Measurements from ENCODE around the gene TMEM203.
A peak's percentile ranks its signal among the peaks of the same experiment; 100 is the strongest.

The TMEM203 gene

DNA sequence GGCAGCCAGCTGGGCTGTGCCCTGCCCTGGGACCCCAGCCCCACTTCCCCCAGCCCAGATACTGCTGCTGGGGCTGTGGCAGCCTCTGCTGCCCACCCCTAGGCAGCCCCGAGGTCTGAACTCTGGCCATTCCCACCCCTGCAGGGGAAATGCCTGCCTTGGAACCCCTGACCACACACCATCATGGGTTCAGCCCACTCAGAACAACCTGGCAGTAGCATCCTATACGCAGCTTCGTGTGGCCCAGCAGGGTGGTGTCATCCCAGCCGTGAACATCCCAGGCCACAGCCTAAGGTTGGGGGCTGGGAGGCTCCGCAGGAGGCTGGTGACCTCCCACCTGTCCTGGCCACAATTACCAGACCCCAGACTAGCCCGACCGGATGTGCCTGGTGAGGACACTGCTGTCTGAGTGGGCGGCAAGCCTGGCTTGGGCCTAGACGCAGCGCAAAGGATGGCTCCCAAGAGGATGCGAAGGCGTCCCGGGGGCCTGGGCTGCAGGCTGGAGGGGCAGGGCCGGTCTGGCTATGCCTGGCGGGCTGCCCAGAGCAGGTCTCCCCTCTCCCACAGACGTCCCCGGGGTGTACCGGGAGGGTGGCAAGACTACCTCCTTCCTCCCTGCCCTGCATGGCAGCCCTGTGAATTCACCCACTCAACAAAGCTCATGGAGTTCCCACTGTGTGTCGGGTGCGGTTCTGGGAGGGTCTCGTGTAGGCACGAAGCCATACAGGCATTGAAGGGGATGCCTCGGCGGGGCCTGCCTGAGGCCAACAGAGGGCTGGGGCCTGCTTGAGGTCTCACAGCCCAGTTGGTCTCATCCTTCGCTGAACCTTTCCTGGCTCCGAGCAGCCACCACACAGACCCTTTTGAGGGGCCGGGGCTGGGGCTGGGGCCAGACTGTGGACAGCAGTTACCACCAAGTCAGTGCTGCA lies 23.8 kb upstream of the TMEM203 start:
- FAIRE-seq, result no peak

DNA sequence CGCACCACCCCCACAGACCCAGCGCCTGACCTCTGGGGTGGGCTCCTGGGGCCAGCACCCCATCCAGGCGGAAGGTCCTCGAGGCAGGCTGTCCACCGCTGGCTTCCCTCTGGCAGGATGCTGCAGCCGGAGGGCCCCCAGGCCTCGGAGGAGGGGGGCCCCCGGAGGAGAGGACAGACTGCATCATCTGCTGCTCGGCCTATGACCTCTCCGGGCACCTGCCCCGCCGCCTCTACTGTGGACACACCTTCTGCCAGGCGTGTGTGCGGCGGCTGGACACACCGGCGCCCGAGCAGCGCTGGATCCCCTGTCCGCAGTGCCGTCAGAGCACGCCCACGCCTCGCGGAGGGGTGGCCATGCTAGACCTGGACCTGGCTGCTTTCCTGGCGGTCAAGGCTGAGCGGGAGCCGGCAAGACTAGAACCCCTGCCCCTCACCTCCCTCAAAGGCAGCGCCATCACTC lies 23.1 kb upstream of the TMEM203 start:
- FAIRE-seq, result no peak

DNA sequence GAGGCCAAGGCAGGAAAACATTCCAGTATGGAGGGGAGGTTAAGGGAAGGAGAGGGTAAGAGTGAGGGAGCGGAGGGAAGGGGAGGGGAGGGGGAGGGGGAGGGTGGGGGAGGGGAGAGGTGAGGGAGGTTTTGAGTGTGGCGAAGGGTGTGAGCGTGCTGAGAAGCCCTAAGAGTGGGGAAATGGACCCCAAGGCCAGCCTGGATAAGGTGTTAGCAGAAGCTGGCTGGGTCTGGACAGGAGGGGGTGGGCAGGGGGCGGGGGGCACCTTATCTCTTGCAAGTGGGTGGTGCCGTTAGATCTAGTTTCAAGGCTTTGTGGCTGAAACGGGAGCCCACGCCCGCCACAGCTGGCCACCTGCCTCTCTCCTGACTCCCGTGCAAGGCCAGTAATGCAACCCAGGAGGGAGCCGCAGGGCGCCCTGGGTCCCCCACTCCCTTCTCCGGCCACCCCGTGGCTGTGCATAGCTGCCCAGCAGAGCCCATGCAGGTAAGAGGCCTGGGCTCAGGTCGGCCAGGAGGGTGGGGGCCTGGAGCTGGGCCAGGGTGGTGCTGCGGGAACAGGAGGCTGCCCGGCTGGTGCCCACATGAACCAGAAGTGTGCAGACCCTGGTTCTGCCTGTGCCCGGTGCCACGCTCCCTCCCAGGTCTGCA lies 22.5 kb upstream of the TMEM203 start:
- no peak for FAIRE-seq

DNA sequence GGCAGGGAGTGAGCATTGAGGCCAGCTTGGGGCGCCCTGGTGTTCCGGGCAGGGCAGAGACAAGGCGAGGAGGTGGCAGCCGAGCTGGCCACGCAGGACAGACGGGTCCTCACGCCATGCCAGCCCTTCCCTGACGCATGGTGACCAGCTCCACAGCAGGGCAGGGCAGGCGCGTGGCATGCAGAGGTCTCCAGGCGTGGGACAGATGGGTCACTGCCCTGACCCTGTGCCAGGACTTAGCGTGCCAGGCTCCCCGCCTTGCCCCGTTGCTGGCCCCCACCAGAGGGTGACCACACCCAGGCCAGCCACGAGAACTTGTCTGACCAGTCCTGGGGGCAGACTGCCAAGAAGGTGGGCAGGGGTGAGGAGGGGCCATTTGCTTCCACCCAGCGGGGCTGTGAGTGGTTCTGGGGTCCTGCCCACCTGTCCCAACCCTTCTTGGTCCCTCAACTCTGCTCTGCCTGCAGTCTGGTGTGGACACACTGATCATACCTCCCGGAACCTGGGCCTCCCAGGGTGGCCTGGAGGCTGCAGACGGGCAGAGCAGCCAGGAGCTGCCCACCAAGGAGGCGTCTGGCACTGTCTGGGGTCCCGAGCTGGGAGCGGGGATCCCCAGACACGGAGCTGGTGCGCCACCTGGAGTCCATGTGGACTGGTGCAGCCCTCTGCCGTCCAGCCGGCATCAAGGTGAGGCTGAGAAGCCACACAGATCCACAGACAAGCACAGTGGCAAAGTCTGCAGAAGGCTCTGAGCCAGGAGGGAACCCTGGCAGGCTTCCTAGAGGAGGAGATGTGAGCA lies 21.8 kb upstream of the TMEM203 start, which contains the start of gene RNF224:
RNF224 (plus strand) TSS at position 449 of the 799 bp plus-strand sequence. CDS start 834 bp downstream, outside the sequence.
- FAIRE-seq, result no peak

DNA sequence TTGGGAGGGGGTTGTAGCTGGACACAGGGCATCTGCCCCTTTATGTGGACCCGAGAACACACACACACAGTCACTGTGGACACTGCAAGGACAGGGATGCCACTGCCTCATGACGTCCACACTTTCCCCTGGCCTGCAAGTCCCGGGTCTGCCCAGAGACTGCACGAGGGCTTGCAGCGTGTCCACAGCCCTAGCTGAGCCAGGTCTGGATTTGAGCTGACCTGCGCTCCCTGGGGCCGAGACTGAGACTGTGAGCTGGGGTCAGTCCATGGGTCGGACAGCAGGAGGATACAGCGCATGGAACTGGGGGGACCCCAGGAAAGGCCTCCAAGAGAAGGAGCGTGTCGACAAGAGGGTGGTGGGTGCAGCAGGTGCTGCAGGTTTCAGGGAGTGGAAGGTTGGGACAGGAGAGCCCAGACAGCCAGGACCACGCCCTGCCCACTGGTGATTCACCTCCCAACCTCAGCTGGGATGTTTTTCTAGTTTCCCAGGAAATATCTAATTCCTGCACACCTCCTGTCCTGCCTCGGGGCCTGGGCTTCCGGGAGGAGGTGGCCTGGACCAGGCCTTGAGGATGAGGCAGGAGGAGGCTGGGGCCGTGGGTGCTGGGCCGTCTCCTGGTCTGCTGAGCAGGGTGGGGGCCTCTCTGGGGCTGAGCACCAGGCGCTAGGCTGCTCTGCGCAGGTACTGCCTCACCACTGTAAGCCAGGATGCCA lies 21.0 kb upstream of the TMEM203 start:
- FAIRE-seq, result no peak

DNA sequence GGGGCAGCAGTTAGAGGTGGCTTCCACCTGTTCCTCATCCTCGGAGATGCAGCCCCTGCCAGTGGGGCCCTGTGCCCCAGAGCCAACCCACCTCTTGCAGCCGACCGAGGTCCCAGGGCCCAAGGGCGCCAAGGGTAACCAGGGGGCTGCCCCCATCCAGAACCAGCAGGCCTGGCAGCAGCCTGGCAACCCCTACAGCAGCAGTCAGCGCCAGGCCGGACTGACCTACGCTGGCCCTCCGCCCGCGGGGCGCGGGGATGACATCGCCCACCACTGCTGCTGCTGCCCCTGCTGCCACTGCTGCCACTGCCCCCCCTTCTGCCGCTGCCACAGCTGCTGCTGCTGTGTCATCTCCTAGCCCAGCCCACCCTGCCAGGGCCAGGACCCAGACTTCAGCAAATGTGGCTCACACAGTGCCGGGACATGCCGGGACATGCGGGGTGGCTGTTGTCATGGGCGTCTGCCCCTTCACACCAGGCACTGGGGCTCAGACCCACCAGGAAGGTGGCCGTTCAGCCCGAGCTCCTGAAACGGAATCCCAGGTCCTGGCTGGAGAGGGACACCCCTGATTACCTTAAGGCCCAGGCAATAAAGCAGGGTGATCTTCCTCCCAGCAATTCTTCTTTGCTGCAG lies 20.4 kb upstream of the TMEM203 start:
- FAIRE-seq, result no peak

DNA sequence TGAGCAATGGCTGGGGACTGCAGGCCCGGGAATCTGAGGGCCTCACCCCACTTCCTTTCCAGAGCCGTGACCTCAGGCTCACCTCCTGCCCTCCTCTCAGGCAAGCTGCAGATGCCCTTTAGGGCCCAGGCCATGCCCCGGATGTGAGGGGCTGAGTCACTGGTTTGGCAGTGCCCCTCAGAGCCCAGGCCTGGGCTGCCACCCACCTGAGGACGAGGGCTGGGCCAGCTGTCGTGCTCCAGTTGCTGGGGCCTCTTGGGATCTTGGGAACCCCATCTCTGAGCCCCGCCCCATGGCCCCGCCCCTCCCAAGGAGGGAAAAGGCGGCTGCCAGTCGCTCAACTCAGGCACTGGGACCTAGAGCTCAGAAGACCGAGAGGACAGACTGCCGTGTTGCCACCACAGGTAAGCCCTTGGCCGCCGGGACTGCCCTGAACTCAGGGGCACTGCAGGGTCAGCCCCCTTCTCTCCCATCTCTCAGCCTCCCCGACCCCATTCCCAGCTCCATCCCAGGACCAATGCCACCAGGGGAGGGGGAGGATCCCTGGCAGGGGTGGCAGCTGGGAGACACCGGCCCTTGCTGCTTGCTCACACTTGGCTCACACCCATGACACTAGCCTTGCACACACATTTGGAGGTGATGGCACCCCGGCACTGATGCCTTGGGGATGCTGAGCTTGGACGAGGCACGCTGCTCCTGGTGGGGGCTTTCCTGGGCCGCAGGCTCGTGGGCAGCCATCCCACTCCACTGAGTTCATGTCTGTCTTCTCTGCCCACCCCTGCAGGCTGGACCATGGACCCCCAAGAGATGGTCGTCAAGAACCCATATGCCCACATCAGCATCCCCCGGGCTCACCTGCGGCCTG lies 19.6 kb upstream of the TMEM203 start, which contains the start of gene CYSRT1:
CYSRT1 (plus strand) TSS at position 345 of the 865 bp plus-strand sequence; CDS start at position 793, 448 bp downstream.
- FAIRE-seq, result no peak

DNA sequence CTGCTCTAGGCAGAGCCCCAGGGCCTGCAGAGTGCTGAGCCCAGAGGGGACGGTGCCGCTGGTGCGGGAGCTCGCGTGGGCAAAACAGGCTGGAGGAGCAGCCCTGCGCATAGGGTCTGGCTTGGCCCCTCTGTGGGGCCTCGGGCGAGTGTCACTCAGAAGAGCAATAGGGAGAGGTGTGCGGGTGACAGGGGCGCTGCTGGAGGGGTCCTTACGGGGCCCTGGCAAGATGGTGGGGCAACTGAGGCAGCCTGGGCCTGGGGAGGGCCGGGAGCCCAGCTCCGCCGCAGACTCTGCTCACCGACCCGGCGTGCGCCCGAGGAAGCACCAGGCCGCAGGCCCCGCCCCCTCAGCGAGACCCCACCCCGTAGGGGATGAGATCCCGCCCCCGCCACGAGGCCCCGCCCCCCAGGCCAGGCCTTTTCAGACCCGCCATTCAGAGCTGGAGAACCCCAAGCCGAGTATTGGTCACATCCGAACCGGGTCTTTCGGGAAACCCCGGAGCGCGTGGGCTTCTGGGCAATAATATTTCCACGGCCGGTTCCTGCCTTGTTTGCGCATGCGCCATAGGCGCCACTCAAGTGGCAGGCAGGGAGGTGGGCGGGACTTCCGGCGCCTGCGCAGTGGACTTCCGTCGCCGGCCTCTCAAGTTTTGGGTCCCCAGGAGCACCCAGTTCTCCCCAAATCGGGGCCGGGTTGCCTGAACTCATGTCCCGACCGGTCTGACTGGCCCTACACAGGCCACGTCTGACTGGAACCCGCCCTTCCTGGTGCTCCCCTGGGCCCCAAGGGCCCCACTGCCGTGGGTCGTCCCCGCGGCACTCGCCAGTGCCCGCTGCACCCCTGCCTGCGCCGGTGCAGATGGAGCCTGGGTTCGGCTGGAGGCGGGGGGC lies 17.9 kb upstream of the TMEM203 start:
- FAIRE-seq, result peak; percentile 97

DNA sequence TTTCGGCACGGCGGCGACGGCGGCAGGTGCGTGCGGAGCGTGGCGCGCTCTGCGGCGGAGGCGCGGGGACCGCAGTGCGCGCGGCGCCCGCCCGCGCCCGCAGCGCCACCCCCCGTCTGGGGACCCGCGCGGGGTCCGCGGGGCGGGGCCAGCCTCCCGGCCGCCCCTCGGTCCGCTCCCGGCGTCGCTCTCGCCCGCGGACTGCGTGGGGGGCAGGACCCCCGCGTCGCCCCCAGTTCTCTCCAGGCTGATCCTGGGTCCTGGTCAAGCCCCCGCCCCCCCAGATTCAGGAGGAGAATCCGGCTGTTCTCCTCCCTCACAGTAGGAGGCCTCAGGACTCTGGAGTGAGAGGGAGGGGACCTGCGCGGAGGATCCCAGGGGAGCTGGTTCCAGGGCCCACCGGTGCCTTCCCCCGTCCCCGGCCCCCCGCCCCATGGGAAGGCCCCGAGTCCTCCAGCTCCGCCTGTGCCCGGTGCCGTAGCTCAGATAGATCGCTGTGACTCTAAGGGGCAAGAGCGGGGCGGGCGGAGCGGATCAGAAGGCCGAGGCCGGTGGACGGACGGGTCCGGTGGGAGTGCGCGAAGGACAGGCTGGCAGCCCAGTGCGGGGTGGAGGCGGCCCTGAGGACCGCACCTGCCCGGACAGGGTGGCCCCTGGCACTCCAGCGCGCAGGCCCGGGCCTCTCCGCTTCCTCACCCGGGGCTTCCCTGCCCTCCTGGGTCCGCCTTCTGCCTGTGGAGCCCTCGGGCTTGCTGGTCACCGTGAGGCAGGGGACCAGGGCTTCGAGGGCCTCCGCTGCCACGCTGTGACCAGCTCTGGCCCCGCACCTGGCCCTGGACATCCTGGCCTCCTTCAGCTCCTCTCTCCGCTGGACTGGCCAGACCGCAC lies 17.0 kb upstream of the TMEM203 start, which contains the start of gene RNF208:
RNF208 (minus strand) TSS at position 51 of the 888 bp plus-strand sequence. CDS start 1,028 bp downstream, outside the sequence.
- no peak for FAIRE-seq

DNA sequence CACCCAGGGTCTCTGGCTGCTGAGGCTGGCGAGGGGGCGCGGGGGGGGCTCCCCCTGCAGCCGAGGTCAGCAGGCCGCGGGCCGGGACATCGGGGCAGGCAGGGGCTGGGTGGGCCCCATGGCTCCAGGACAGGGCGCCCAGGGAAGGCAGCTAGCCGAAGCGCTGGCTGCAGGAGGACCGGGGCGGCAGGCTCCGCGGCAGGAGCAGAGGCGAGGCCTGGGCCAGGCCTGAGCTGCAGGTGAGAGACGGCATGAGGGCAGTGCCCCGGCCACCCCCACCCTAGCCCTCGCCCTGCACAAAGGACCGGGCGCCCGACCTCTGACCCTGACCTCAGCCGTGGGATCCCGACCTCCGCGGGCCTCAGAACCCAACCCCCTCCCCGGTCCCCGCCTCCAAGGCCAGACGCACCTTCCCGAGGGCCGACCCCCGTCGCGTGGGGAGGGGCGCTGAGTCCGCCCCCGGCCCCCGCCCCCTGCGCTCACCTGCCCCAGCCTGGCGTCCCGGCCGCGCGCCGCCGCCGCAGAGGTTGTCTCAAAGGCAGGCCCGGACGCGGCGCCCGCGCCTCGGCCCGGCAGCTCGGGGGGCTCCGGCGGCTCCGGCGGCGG lies 16.2 kb upstream of the TMEM203 start:
- FAIRE-seq, result no peak

DNA sequence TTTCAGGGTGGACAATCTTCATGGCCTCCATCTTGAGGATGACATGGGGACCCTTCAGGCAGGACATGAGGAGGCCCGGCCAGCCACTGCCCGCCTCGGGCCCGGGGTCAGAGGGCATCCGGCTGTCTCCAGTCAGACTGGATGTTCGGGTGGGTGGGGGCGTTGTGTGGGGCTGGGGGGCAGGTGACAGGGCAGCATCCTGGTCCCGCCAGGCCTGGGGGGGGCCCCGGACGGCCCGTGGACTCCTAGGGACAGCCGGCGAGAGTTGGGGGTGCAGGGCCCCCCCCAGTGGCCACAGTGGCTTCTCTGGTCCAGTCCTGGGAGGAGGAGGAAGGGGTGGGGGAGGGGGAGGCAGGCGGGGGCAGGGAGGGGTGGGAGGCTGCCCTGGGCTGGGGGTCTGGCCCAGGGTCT lies 15.7 kb upstream of the TMEM203 start:
- no peak for FAIRE-seq

DNA sequence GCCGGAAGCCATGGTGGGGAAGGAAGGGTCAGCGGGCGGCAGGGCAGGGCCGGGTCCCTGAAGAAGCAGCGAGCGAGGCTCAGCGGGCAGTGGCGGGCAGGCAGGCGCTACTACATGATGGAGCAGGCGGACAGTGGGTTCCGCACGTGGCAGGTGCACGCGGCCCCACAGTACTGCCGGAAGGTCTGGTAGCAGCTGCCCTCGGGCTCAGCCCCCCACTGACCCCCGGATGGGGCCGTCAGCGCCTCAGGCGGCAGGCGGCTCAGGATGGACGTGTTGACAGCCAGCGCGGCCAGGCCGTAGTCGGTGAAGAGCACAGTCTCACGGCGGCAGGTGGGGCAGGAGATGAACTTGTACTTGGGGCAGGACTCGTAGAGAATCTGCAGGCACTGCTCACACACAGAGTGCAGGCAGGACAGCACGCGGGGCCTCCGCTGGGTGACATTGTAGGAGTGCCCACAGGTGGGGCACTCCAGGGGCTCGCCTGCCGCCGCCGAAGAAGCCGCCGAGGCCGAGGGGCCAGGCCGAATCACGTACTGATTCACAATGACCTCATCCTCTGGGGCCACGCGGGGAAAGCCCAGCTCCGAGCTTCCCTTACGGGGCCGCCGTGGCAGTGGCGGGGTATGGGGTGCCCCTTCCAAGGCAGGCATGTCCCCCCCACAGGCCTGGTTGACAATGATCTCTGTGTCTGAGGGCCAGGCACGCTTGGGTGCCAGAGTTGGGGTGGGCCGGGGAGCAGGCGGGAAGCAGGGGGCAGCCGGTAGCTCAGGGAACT lies 15.1 kb upstream of the TMEM203 start:
- FAIRE-seq, result no peak

DNA sequence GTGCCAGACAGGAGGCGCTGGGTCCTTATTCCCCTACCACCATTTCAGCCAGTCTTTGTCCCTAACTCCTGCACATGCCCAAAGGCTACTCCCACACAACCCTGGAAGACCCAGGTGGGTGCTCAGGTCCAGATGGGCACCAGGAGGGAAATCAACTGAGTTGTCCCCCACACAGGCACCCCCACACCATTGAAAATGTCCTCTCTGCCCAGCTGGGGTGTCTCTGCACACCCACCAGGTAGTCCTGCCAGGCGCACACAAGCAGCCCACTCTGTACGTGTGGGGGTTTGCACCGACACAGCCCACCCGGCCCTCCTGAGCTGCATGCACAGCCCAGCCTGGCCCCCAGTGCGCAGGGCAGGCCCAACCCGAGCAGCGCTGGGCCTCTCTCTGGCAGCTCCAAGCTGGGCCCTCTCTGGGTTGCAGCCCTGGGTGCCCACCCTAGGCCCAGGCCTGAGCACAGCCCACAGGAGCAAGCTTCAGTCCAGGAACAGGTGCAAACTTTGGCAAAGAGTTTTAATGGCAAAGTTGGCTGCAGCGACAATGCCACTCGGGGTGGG lies 14.4 kb upstream of the TMEM203 start:
- no peak for FAIRE-seq

DNA sequence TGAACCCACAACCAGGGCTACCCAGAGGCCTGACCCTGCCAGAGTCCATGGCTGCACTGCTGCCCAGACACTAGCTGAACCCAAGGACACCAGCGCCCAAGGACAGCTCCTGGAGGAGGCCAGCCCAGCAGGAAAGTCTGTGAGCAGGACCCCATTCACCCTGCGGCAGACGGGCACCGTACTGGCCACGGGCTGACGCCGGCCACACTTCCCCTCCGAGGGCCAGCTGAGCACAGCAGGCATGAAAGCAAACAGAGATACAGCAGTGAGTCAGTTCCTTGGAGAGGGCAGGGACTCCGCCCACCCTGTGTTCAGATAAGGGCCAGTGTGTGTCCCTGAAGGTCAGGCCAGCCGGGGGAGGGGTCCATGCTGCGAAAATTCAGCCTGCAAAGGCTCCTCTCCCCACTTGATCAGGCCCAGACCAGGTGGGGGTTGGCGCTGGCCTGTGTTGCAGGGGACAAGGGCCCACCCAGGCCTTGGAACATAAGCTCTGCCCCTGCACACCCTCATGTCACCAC lies 13.4 kb upstream of the TMEM203 start:
- no peak for FAIRE-seq

DNA sequence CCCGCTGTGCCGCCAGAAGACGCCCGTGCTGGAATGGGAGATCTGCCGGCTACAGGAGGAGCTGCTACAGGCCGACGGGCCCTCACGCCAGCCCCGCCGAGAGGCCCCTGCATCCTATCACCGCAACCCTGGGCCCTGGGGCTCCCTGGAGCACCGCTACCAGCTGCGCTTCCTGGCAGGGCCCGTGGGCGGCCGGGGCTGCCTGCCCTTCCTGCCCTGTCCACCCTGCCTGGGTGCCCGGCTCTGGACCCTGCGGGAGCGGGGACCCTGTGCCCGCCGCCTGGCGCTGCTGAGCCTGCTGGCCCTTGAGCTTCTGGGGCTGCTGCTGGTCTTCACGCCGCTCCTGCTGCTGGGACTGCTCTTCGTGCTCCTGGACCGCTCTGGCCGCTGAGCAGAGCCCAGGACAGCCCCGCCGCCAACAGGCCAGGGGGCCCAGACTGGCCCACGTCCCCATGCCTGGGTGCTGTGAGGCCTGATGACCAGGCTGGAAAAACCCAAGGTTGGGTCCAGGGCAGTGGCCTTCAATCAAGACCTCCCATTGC lies 12.8 kb upstream of the TMEM203 start:
- FAIRE-seq, result no peak
